Testis (tissue), 2 donors: ENCODE data around the gene ATG4B.

Experiments used
- POLR2A ChIP-seq: fragments of 450-650 bp; IDR thresholded peaks from one replicate; pipeline ENCODE4 v1.6.1; 2017; ENCODE audit warnings: antibody characterized with exemption, mild to moderate bottlenecking, moderate library complexity
- TF ChIP-seq, protein P1 (sequence below), 3 experiments: fragments of 450-650 bp in 2 of 3; fragments of 200-600 bp in 1 of 3; sonication (generic) in 1 of 3; IDR thresholded peaks; one replicate each; pipeline ENCODE4 v1.5.1; 2016 to 2019; ENCODE audit warnings: antibody characterized with exemption in 3 of 3, mild to moderate bottlenecking in 2 of 3, moderate library complexity in 1 of 3

DNA sequence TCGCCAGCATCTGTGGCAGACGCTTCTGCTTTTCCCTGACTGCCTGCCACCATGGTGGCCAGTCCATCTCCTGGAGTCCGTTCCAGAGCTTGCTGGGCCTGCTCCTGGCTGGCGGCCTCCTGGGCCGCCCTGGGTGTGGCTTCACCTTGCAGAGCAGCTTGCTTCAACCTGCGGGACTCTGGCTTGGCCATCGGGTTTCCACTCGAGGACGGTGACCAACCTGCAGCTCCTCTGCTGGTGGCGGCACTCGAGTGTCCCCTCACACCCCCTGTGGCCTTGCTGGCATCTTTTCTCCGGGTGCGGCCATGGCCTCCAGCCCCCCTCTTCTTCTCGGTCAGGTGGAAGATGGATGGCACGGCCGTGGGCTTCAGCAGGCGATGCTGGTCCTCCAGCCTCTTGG, 3.9 kb upstream of the ATG4B start:
- TF ChIP-seq, protein P1, sequence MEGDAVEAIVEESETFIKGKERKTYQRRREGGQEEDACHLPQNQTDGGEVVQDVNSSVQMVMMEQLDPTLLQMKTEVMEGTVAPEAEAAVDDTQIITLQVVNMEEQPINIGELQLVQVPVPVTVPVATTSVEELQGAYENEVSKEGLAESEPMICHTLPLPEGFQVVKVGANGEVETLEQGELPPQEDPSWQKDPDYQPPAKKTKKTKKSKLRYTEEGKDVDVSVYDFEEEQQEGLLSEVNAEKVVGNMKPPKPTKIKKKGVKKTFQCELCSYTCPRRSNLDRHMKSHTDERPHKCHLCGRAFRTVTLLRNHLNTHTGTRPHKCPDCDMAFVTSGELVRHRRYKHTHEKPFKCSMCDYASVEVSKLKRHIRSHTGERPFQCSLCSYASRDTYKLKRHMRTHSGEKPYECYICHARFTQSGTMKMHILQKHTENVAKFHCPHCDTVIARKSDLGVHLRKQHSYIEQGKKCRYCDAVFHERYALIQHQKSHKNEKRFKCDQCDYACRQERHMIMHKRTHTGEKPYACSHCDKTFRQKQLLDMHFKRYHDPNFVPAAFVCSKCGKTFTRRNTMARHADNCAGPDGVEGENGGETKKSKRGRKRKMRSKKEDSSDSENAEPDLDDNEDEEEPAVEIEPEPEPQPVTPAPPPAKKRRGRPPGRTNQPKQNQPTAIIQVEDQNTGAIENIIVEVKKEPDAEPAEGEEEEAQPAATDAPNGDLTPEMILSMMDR (IDR thresholded peaks at IDR 0.05), result no peak
- no peak for TF ChIP-seq POLR2A
